ENCODE measurements around the gene RNF31. TPM values are rescaled to one million over a fixed set of nuclear protein-coding genes. Genes with fewer than 3 reads are reported as not detected.
A peak's percentile ranks its signal among the peaks of the same experiment; 100 is the strongest.

The RNF31 gene
- total RNA-seq, 2 experiments from 2014 or later = 73.7 to 98.4 TPM

DNA sequence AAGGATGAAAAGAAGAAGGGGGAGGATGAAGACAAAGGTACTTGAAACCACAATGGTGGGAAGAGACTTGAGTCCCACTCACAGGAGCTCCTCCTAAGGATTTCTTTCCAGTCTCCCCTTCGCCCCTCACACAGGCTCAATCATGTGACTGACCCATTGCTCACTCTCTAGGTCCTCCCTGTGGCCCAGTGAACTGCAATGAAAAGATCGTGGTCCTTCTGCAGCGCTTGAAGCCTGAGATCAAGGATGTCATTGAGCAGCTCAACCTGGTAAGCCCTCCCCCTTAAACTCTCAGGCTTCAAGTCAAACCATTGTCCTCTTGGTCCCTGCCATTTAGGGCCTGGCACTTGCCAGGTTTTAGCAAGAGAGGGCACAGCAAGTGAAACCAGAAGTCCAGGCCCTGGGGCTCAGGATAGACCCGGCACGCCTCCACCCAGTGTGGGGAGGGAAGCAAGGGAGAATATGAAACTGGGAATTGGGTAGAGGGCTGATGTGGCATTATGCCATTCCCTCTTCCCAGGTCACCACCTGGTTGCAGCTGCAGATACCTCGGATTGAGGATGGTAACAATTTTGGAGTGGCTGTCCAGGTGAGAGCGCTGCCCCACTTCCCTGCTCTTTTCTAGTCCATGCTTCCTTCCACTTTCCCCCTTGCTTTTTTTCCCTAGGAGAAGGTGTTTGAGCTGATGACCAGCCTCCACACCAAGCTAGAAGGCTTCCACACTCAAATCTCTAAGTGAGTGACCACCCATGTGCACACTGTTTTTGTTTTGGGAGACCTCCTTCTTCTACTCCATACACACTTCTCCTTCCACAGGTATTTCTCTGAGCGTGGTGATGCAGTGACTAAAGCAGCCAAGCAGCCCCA is 9.5 kb upstream of the RNF31 start:
- ATAC-seq (no peak), DNase-seq (no peak)
- peaks cover 53% of the 10 kb centered on the region for H3K36me3 Mint-ChIP-seq (ENCODE audit: low read depth)
- H3K4me1 Mint-ChIP-seq = peaks cover 48% of the 10 kb centered on the region
- CTCF ChIA-PET = interaction anchor here (0.7 to 2.5 kb wide), 7 partner anchors 9 to 299 kb away, joined by 3 to 14 read pairs (median 5); partner anchors contain the start of genes DCAF11, IRF9, MDP1 and NRL
- H3K4me3 Mint-ChIP-seq = peak overlapping the region; percentile 92
- peak overlapping the region; percentile 91 for H3K27ac Mint-ChIP-seq
- POLR2A ChIA-PET = interaction anchor here (0.6 to 3.1 kb wide), 6 partner anchors 9 to 47 kb away, joined by 3 to 35 read pairs (median 6); partner anchors contain the start of genes DCAF11, NRL, PSME2 and RNF31
- H3K27me3 Mint-ChIP-seq = no peaks in the 10 kb centered on the region
- intact Hi-C loops (cut with DNase I, micrococcal nuclease) = loop anchor here in 1 of 2 experiments (5.0 kb wide), 1 partner anchor 295 kb away; no protein-coding TSS in a partner anchor
- H3K9me3 Mint-ChIP-seq (ENCODE audit: low read depth) = no peaks in the 10 kb centered on the region

DNA sequence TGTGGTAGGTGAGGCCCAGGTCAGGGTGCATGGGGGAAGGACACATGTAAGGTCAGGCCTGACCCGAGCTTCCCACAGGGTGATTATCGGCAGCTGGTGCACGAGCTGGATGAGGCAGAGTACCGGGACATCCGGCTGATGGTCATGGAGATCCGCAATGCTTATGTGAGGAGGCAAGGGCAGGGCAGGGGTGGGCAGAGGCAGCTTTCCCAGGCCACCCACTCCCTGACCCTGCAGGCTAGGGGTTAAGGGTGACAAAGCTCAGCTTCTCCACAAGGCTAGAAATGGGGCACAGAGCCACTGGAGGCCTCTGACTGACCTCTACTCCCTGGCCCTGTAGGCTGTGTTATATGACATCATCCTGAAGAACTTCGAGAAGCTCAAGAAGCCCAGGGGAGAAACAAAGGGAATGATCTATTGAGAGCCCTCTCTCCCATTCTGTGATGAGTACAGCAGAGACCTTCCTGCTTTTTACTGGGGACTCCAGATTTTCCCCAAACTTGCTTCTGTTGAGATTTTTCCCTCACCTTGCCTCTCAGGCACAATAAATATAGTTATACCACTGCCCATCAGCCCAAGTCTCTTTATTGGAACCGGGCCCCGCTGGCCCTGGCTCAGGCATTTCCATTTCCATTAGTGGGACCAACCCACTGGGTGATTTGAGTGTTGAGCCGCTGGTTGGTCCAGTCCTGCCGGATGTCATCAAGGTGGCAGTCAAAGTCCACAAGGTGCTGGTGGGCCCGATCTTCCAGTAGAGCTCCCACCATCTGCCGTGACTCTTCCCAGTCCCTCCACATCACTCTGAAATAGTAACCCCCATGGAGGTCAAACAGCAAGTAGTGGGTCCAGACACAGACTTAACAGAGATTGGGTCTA is 8.7 kb upstream of the RNF31 start:
- Mint-ChIP-seq H3K9me3 (ENCODE audit: low read depth) (no peaks in the 10 kb centered on the region), H3K4me3 (peak overlapping the region; percentile 88), H3K36me3 (ENCODE audit: low read depth) (peaks cover 62% of the 10 kb centered on the region), H3K27ac (peak overlapping the region; percentile 78), H3K27me3 (no peaks in the 10 kb centered on the region), H3K4me1 (peaks cover 52% of the 10 kb centered on the region)
- POLR2A ChIA-PET = interaction anchor here (0.7 to 1.1 kb wide), 2 partner anchors 8 to 46 kb away, joined by 3 read pairs; partner anchors contain the start of gene RNF31
- ATAC-seq (no peak), DNase-seq (no peak)
- CTCF ChIA-PET = interaction anchor here (0.7 to 2.5 kb wide), 5 partner anchors 8 to 36 kb away, joined by 3 to 14 read pairs (median 5); partner anchors contain the start of genes IRF9, PSME2 and RNF31
- intact Hi-C loops (cut with DNase I, micrococcal nuclease) = loop anchor here in 1 of 2 experiments (5.0 kb wide), 1 partner anchor 294 kb away; no protein-coding TSS in a partner anchor

DNA sequence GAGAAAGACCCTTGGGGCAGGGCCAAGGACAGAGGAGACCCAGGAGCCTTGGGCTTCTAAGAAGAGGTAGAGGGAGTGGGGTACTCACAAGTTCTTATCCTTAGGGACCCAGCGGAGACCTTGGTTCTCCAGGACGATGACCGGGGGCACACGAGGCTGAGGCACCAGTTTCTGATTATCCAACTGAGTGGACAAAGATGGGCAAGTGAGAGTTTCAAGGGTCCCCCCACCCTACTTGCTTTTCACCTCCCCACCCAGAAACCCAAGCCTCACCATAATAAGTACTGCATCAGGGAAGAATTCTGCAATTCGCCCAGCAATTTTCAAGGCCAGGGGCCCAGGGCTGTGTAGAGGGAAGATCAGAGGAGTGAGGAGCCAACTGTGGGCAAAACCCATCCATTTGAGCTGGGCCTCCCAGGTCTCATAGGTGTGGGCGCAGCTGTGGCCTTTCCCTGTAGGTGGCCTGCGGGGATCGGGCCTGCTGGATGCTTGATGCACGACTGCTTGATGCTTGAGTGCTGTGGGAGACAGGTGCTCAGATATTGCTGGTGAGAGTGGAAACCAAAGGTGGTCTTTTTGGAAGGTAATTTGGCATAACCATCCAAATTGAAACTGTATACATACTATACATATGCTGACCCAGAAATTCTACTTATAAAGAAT is 7.9 kb upstream of the RNF31 start:
- ATAC-seq = no peak
- H3K27me3 Mint-ChIP-seq = no peaks in the 10 kb centered on the region
- peak overlapping the region; percentile 88 for H3K4me3 Mint-ChIP-seq
- peaks cover 67% of the 10 kb centered on the region for H3K36me3 Mint-ChIP-seq (ENCODE audit: low read depth)
- POLR2A ChIA-PET = interaction anchor here (1.1 kb wide), 2 partner anchors 8 to 25 kb away, joined by 3 to 4 read pairs; partner anchors contain the start of genes DCAF11, NRL and RNF31
- peaks cover 59% of the 10 kb centered on the region for H3K4me1 Mint-ChIP-seq
- no peaks in the 10 kb centered on the region for H3K9me3 Mint-ChIP-seq (ENCODE audit: low read depth)
- CTCF ChIA-PET = interaction anchor here (0.7 to 2.5 kb wide), 3 partner anchors 31 to 36 kb away, joined by 3 to 9 read pairs (median 4); no protein-coding TSS in a partner anchor
- intact Hi-C loops (cut with DNase I, micrococcal nuclease) = loop anchor here in 1 of 2 experiments (5.0 kb wide), 1 partner anchor 293 kb away; no protein-coding TSS in a partner anchor
- peak overlapping the region; percentile 78 for H3K27ac Mint-ChIP-seq
- DNase-seq = peak; percentile 61

DNA sequence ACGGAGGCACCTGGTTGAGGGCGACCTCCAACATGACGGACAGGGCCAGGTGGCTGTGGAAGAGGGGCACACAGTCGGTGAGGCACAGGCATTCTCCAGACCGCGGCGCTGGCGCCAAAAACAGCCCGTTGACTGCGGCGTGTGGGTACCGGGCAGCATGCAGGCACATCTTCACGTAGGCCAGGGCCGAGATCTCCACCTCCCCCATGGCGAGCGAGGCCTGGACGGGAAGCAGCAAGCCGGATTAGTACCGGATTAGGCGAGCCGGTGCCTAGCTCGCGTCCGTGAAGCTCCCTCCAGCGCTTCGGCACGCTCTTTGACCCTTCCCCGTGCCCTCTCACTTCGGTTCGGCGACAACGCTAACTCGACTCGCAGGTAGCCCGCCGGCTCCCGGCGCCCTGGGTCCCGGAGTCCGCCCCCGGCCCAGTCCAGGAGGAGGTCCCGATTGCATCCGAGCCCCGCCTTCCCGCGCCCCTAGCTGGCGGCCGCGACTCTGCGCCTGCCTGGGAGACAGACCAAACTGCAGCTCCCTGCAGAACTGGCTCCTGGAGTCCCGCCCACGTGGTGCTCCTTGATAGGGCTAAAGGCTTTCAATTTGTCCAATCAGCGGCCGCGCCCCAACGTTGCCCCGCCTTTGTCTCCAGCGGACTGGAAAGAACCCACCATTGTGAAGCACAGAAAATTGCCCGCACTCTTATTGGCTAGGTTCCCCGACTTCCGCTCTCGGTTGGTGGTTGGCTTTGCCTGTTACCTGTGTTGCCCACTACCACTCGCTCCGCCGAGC is 6.0 kb upstream of the RNF31 start, which contains the start of gene EMC9:
Gene EMC9 (minus strand): TSS at position 495 of the 784 bp plus-strand sequence. CDS start 287 bp downstream, at position 208.
- ChIA-PET CTCF (interaction anchor here (0.5 to 1.6 kb wide), 9 partner anchors 20 to 167 kb away, joined by 3 to 15 read pairs (median 3); partner anchors contain the start of genes CIDEB, DCAF11, IRF9 and NRL), POLR2A (interaction anchor here (0.6 to 1.9 kb wide), 14 partner anchors 10 to 289 kb away, joined by 3 to 19 read pairs (median 5); partner anchors contain the start of genes CHMP4A, DCAF11, IRF9 and KHNYN)
- Mint-ChIP-seq H3K27ac (peak within 1 kb of the TSS; percentile 97), H3K27me3 (no peaks in the 10 kb centered on the region), H3K4me3 (peak within 1 kb of the TSS; percentile 88), H3K4me1 (peaks cover 66% of the 10 kb centered on the region), H3K9me3 (ENCODE audit: low read depth) (no peaks in the 10 kb centered on the region), H3K36me3 (ENCODE audit: low read depth) (peaks cover 84% of the 10 kb centered on the region)
- peak; percentile 87 for ATAC-seq
- DNase-seq = peak; percentile 100
- intact Hi-C loops (cut with DNase I, micrococcal nuclease) = loop anchor here (1.0 to 10.0 kb wide), 13 partner anchors 20 to 1106 kb away; partner anchors contain the start of genes DCAF11 (in 2 of the 2), GMPR2 (in 2 of the 2), IRF9 (in 2 of the 2) and NEDD8 (in 2 of the 2)

DNA sequence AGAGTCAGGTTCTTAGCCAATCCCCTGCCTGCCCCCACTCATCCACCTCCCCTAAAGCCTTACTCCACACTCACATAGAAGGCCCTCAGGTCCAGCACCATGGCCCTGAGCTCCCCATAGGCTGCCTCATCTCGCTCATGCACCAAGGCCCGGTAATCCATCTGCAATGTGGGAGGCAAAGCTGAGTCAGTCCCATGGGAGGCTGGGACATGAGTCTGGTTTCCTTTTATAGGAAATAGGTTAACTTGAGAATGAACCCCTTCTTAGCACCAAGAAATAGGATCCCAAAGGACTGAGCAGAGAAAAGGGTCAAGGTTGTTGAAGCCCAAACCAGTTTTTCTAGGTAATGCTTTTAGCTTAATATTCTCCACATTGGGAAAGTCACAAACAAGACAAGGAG is 3.8 kb upstream of the RNF31 start:
- ChIA-PET POLR2A (interaction anchor here (1.3 kb wide), 2 partner anchors 17 to 29 kb away, joined by 3 read pairs; partner anchors contain the start of gene IRF9), CTCF (interaction anchor here (0.7 to 2.6 kb wide), 4 partner anchors 17 to 164 kb away, joined by 3 to 16 read pairs (median 4); partner anchors contain the start of genes CIDEB, DCAF11, IRF9 and NRL)
- DNase-seq (no peak), ATAC-seq (no peak)
- peaks cover 74% of the 10 kb centered on the region for H3K36me3 Mint-ChIP-seq (ENCODE audit: low read depth)
- no peaks in the 10 kb centered on the region for H3K27me3 Mint-ChIP-seq
- intact Hi-C loops (cut with DNase I, micrococcal nuclease) = loop anchor here in 1 of 2 experiments (10.0 kb wide), 3 partner anchors 679 to 1109 kb away; partner anchors contain the start of genes ACIN1, C14orf119, NGDN and PSMB5
- H3K4me3 Mint-ChIP-seq = no peak overlapping the region
- H3K4me1 Mint-ChIP-seq = peaks cover 57% of the 10 kb centered on the region
- H3K27ac Mint-ChIP-seq = peak overlapping the region; percentile 19
- H3K9me3 Mint-ChIP-seq (ENCODE audit: low read depth) = no peaks in the 10 kb centered on the region

DNA sequence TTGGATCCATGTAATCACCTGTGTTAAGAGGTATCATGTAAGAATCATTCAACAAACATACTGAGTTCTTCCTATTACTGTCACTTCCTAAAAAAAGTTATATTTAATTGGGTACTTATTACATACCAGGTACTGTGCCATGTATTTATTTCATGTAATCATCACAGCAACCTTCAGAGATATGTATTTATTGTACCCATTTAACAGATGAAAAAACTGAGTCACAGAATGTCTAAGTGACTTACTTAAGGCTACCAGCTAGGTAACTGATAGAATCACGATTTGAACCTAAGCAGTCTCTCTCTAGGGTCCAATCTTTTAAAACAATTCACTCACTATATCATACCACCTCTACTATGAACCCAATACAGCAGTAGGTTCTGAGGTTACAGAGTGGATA is 2.8 kb upstream of the RNF31 start:
- Mint-ChIP-seq H3K27me3 (no peaks in the 10 kb centered on the region), H3K4me1 (peaks cover 57% of the 10 kb centered on the region), H3K4me3 (peak overlapping the region; percentile 94), H3K27ac (peak overlapping the region; percentile 97), H3K9me3 (ENCODE audit: low read depth) (no peaks in the 10 kb centered on the region), H3K36me3 (ENCODE audit: low read depth) (peaks cover 72% of the 10 kb centered on the region)
- ChIA-PET CTCF (interaction anchor here (0.8 to 2.6 kb wide), 2 partner anchors 17 to 30 kb away, joined by 3 to 16 read pairs; partner anchors contain the start of gene IRF9), POLR2A (interaction anchor here (1.3 to 4.1 kb wide), 3 partner anchors 16 to 30 kb away, joined by 3 to 36 read pairs (median 3); partner anchors contain the start of gene IRF9)
- DNase-seq (no peak), ATAC-seq (no peak)
- intact Hi-C loops (cut with DNase I, micrococcal nuclease) = loop anchor here in 1 of 2 experiments (10.0 kb wide), 3 partner anchors 680 to 1110 kb away; partner anchors contain the start of genes ACIN1, C14orf119, NGDN and PSMB5

DNA sequence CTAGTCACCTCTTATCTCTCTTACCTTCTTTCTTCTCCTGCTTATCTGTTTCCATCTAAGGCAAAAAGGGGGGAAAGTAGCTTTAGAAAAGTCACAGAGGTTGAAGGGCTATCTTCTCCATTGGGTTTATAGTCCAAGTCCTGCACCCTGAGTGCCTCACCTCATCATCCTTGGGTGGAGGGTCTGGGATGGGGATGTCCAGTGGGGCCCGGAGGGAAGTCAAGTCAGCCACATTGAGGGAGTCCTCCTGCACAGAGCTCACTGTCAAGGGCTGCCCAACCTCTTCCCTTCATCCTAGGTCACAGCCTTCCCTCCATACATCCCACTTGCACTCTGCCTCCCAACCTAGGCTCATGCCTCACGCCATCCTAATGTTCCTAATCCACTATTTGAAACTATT is 2.1 kb upstream of the RNF31 start:
- ATAC-seq = no peak

DNA sequence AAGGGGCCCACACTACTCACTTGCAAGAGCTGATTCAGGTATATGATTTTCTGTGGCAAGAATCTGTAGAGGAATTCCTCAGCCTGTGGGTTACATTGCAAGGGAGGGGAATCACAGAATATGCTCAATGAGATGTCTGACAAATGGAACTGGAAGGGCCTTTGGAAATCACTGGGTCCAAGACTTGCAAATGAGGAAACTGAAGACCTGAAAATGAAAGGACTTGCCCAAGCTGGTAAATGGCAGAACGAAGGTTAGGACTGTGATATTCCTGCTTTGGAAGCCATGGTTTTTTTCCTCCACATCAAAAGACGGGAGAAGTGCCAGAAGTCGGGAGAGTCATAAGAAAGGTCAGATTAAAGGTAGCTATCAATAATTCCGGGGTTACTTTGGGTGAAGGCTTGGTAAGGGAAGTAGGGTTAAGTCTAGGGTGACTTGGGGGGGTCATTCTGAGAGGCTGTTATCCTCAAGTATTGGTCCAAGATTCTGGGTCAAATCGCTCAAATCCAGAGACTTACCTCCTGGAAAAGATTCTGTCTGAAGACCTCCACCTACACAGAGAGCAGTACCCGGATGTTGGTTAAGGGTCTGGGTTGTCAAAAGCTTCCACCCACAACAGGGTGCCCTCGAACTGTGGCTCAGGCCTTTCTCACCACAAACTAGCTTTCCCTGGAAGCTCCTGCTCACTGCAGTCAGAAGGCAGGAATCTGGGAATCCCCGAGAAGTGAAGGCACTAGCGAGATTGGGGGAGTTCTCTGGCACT is 1.4 kb upstream of the RNF31 start:
- peak overlapping the region; percentile 94 for H3K4me3 Mint-ChIP-seq

More for the DNA sequence above, 2.1 kb upstream of the RNF31 start:
- peak overlapping the region; percentile 97 for H3K27ac Mint-ChIP-seq
- no peak for DNase-seq
- intact Hi-C loops (cut with DNase I, micrococcal nuclease) = loop anchor here (5.0 to 10.0 kb wide), 4 partner anchors 152 to 1110 kb away; partner anchors contain the start of genes ACIN1 (in 1 of the 2), C14orf119 (in 1 of the 2), DHRS1 (in 1 of the 2) and NGDN (in 1 of the 2)
- H3K36me3 Mint-ChIP-seq (ENCODE audit: low read depth) = peaks cover 69% of the 10 kb centered on the region
- H3K27me3 Mint-ChIP-seq = no peaks in the 10 kb centered on the region
- CTCF ChIA-PET = interaction anchor here (0.7 to 3.6 kb wide), 7 partner anchors 10 to 131 kb away, joined by 3 to 43 read pairs (median 11); partner anchors contain the start of genes DCAF11, IRF9, NRL and PSME1
- H3K4me3 Mint-ChIP-seq = peak overlapping the region; percentile 94
- H3K9me3 Mint-ChIP-seq (ENCODE audit: low read depth) = no peaks in the 10 kb centered on the region
- POLR2A ChIA-PET = interaction anchor here (2.5 to 4.1 kb wide), 2 partner anchors 9 to 16 kb away, joined by 24 to 36 read pairs; partner anchors contain the start of genes IRF9 and PSME1
- peaks cover 56% of the 10 kb centered on the region for H3K4me1 Mint-ChIP-seq

More for the DNA sequence above, 1.4 kb upstream of the RNF31 start:
- CTCF ChIA-PET = interaction anchor here (0.6 to 3.6 kb wide), 13 partner anchors 8 to 1088 kb away, joined by 3 to 43 read pairs (median 3); partner anchors contain the start of genes DCAF11, IPO4, IRF9 and NRL
- H3K9me3 Mint-ChIP-seq (ENCODE audit: low read depth) = no peaks in the 10 kb centered on the region
- peaks cover 69% of the 10 kb centered on the region for H3K36me3 Mint-ChIP-seq (ENCODE audit: low read depth)
- peaks cover 61% of the 10 kb centered on the region for H3K4me1 Mint-ChIP-seq
- POLR2A ChIA-PET = interaction anchor here (1.0 to 4.1 kb wide), 7 partner anchors 9 to 825 kb away, joined by 3 to 36 read pairs (median 6); partner anchors contain the start of genes DCAF11, IRF9, NRL and PABPN1
- H3K27me3 Mint-ChIP-seq = no peaks in the 10 kb centered on the region
- DNase-seq = no peak
- ATAC-seq = no peak
- intact Hi-C loops (cut with DNase I, micrococcal nuclease) = loop anchor here (1.0 to 10.0 kb wide), 11 partner anchors 10 to 1111 kb away; partner anchors contain the start of genes ACIN1 (in 1 of the 2), C14orf119 (in 1 of the 2), CHMP4A (in 1 of the 2) and DCAF11 (in 1 of the 2)
- H3K27ac Mint-ChIP-seq = peak overlapping the region; percentile 97
